GM12878 (cell line): ENCODE data around the gene KCTD8. TPM values are rescaled to one million over a fixed set of nuclear protein-coding genes. Genes with fewer than 3 reads are reported as not detected.

ENCODE experiments used
- ATAC-seq: fragments of 200-7000 bp; cut with Tn5 transposase; 3 replicates; pipeline ENCODE4 v1.9.1; 2020; ENCODE audit warnings: mild to moderate bottlenecking, moderate library complexity
- BruUV-seq: library from RNA; stranded (reverse); fragments of 400-500 nt; replicated peaks from 2 replicates; lab custom pipeline; 2021; lab: Mats Ljungman, UMichigan
- CTCF ChIA-PET: fragments of 300-600 bp; sonication (Branson Sonifier 250); formaldehyde crosslinking; extraction: SDS; loops from one replicate; lab custom pipeline; 2021; ENCODE audit warnings: inconsistent platforms; lab: Yijun Ruan, JAX
- POLR2A ChIA-PET: fragments of 350-600 bp; formaldehyde crosslinking; extraction: SDS; loops from one replicate; lab custom pipeline; 2021; ENCODE audit warnings: inconsistent platforms; lab: Charles Lee
- RAD21 ChIA-PET: fragments of 300-600 bp; sonication (Branson Sonifier 250); formaldehyde crosslinking; loops from one replicate; lab custom pipeline; 2023; ENCODE audit warnings: antibody characterized with exemption; ENCODE audit not compliant: unreplicated experiment; lab: Charles Lee
- SMC1A ChIA-PET: fragments of 300-600 bp; sonication (Branson Sonifier 250); formaldehyde crosslinking; loops from one replicate; lab custom pipeline; 2023; ENCODE audit not compliant: unreplicated experiment, uncharacterized antibody; lab: Charles Lee
- DNase-seq: peaks from one replicate; pipeline ENCODE4 v3.0.0-alpha.2; 2011; ENCODE audit warnings: low read depth, low spot score
- FAIRE-seq: peaks from 3 replicates; lab custom pipeline; 2011; peaks lifted over from hg19 to GRCh38; lab: Jason Lieb, UNC
- H2AFZ ChIP-seq: 2 replicates; pipeline ENCODE4 v1.6.0; 2011; ENCODE audit warnings: low read depth, low read length, control low read depth; ENCODE audit not compliant: control insufficient read depth
- H3K27ac ChIP-seq: 2 replicates; pipeline ENCODE4 v1.5.1; 2011; ENCODE audit warnings: control low read depth; ENCODE audit not compliant: control insufficient read depth, insufficient read depth
- H3K27me3 ChIP-seq, 2 experiments: replicated peaks in 1 of 2; 2 replicates each; pipeline versions ENCODE4 v1.6.0 to v1.6.1; 2011; ENCODE audit warnings: low read length in 1 of 2; ENCODE audit not compliant: control insufficient read depth in 2 of 2, insufficient read depth in 2 of 2
- H3K36me3 ChIP-seq, 2 experiments: 2 replicates each; pipeline ENCODE4 v1.5.1; 2011; ENCODE audit warnings: low read length in 1 of 2; ENCODE audit not compliant: control insufficient read depth in 2 of 2, insufficient read depth in 2 of 2
- H3K4me1 ChIP-seq: 2 replicates; pipeline ENCODE4 v1.6.1; 2011; ENCODE audit warnings: mild to moderate bottlenecking, low read length, moderate library complexity, mixed read lengths; ENCODE audit not compliant: control insufficient read depth, insufficient read depth
- H3K4me2 ChIP-seq: 2 replicates; pipeline ENCODE4 v1.6.0; 2011; ENCODE audit warnings: control low read depth; ENCODE audit not compliant: control insufficient read depth, insufficient read depth
- H3K4me3 ChIP-seq: fragments of 200-600 bp; sonication (generic); 2 replicates; pipeline ENCODE4 v1.5.1; 2016
- H3K79me2 ChIP-seq: 2 replicates; pipeline ENCODE4 v1.6.0; 2011; ENCODE audit warnings: low read length; ENCODE audit not compliant: control insufficient read depth, insufficient read depth
- H3K9ac ChIP-seq: 2 replicates; pipeline ENCODE4 v1.8.0; 2011; ENCODE audit warnings: low read length, control low read depth, mixed read lengths; ENCODE audit not compliant: control insufficient read depth, insufficient read depth
- H3K9me3 ChIP-seq: replicated peaks from 3 replicates; pipeline ENCODE4 v1.5.1; 2011; ENCODE audit warnings: mild to moderate bottlenecking, low read length; ENCODE audit not compliant: control insufficient read depth, insufficient read depth
- H4K20me1 ChIP-seq: 2 replicates; pipeline ENCODE4 v1.6.0; 2011; ENCODE audit not compliant: control insufficient read depth, insufficient read depth
- ATF7 ChIP-seq: fragments of 450-650 bp; IDR thresholded peaks from 2 replicates; pipeline ENCODE4 v1.6.1; 2016; ENCODE audit warnings: low read depth, mild to moderate bottlenecking
- BHLHE40 ChIP-seq, 2 experiments: fragments of 450-650 bp in 1 of 2; IDR thresholded peaks; 2 replicates each; pipeline ENCODE4 v1.6.1; 2011 to 2017; ENCODE audit warnings: low read depth in 2 of 2, borderline replicate concordance in 1 of 2, improper control_type of control experiment in 1 of 2, low read length in 1 of 2, mild to moderate bottlenecking in 1 of 2
- CEBPB ChIP-seq, 2 experiments: fragments of 150-350 bp in 1 of 2; IDR thresholded peaks; 2 replicates each; pipeline ENCODE4 v1.6.1; 2012 to 2014; ENCODE audit warnings: low read depth in 2 of 2, low read length in 2 of 2, borderline replicate concordance in 1 of 2, inconsistent platforms in 1 of 2
- ETV6 ChIP-seq, 2 experiments: fragments of 450-650 bp in 1 of 2; IDR thresholded peaks in 1 of 2; conservative IDR thresholded peaks in 1 of 2; 2 replicates each; pipeline ENCODE4 v1.6.1; 2014; ENCODE audit warnings: antibody characterized with exemption in 1 of 2, borderline replicate concordance in 1 of 2, low read depth in 1 of 2, mild to moderate bottlenecking in 1 of 2, moderate library complexity in 1 of 2
- HDAC2 ChIP-seq: fragments of 200-600 bp; sonication (generic); IDR thresholded peaks from 2 replicates; pipeline ENCODE4 v1.6.1; 2017
- RCOR1 ChIP-seq: conservative IDR thresholded peaks from 2 replicates; pipeline ENCODE4 v1.6.1; 2012; ENCODE audit warnings: low read depth, low read length, improper control_type of control experiment
- in situ Hi-C: fragments of 300-500 bp; cut with MboI; formaldehyde crosslinking; loops from 9 replicates; pipeline ENCODE4 v1.14.3; 2018; ENCODE audit warnings: mixed read lengths
- intact Hi-C: fragments of 100-400 bp; cut with micrococcal nuclease; formaldehyde crosslinking; loops from one replicate; pipeline ENCODE4 v1.14.2; 2022; ENCODE audit not compliant: unreplicated experiment
- polyA plus RNA-seq, 11 experiments: library from polyadenylated mRNA; depleted of rRNA in 4 of 11; unstranded in 6 of 11; stranded (reverse) in 5 of 11; fragments of >200 nt; fragmentation: Nextera tagmentation in 4 of 11; fragmentation: Illumina TruSeq in 1 of 11; extraction: Ambion mirVana in 4 of 11; extraction: Trizol in 1 of 11; gene quantifications; 1 replicate in 1 of 11; 2 replicates in 10 of 11; pipeline versions ENCODE4 v1.2.1 to v1.2.3, GENCODE V29; 2011 to 2016; ENCODE audit warnings: inconsistent platforms in 2 of 11, missing spikeins in 2 of 11, low read depth in 1 of 11
- total RNA-seq, 4 experiments: library from RNA; depleted of rRNA in 3 of 4; stranded (reverse); fragments of >200 nt in 3 of 4; fragmentation: Illumina TruSeq in 1 of 4; extraction: Trizol in 1 of 4; gene quantifications; 2 replicates each; pipeline versions ENCODE4 v1.2.1 to v1.2.3, GENCODE V29; 2013 to 2021
- TF ChIP-seq, protein P1 (sequence below): fragments of 450-650 bp; formaldehyde crosslinking; IDR thresholded peaks from 2 replicates; pipeline ENCODE4 v1.4.0; 2020; ENCODE audit warnings: mild to moderate bottlenecking, moderate library complexity
- TF ChIP-seq, protein P2 (sequence below): fragments of 450-650 bp; IDR thresholded peaks from 2 replicates; pipeline ENCODE4 v1.6.1; 2016; ENCODE audit warnings: mild to moderate bottlenecking
- TF ChIP-seq, protein P3 (sequence below): fragments of 450-650 bp; IDR thresholded peaks from 2 replicates; pipeline ENCODE4 v1.6.1; 2017; ENCODE audit warnings: borderline replicate concordance

Gene KCTD8
- total and polyA plus RNA-seq, 10 of the 15 experiments (the other 5 are each of a cell fraction or from before 2014, with no cell fraction given) = 0.06 TPM; not detected in 9

DNA sequence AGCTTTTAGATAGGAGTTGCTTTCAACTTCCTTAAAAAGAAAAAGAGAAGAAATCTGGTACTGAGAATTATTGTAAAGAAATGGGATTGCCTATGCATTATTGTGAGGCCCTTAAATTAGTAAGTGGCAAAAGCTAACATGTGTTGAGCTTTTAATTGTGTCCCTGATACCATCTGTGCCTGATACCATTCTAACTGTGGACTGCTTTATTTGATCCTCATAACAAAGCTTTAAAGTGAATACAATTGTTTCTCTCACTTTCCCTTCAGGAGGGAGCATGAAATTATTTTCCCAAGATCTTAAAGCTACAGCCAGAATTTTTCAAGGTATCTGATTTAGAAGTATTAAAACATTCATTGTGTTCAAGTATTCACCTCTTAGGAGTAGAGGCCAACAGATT lies 9.9 kb downstream of the KCTD8 start:
- intact Hi-C loops (no loop called here), in situ Hi-C loops (no loop called here)
- Histone ChIP-seq H3K4me3 (no peak overlapping the region), H3K4me1 (no peaks in the 10 kb centered on the region), H3K27me3 (no peaks in the 10 kb centered on the region), H3K4me2 (no peak overlapping the region), H2AFZ (no peak overlapping the region), H3K79me2 (no peaks in the 10 kb centered on the region), H3K9me3 (no peaks in the 10 kb centered on the region), H3K27ac (no peak overlapping the region), H3K36me3 (no peaks in the 10 kb centered on the region), H3K9ac (no peak overlapping the region), H4K20me1 (no peaks in the 10 kb centered on the region)
- ChIA-PET POLR2A (no interaction called here), CTCF (no interaction called here), RAD21 (no interaction called here), SMC1A (no interaction called here)
- no TSS peak for BruUV-seq
- no peak for DNase-seq
- no peak for ATAC-seq
- TF ChIP-seq, protein P1, sequence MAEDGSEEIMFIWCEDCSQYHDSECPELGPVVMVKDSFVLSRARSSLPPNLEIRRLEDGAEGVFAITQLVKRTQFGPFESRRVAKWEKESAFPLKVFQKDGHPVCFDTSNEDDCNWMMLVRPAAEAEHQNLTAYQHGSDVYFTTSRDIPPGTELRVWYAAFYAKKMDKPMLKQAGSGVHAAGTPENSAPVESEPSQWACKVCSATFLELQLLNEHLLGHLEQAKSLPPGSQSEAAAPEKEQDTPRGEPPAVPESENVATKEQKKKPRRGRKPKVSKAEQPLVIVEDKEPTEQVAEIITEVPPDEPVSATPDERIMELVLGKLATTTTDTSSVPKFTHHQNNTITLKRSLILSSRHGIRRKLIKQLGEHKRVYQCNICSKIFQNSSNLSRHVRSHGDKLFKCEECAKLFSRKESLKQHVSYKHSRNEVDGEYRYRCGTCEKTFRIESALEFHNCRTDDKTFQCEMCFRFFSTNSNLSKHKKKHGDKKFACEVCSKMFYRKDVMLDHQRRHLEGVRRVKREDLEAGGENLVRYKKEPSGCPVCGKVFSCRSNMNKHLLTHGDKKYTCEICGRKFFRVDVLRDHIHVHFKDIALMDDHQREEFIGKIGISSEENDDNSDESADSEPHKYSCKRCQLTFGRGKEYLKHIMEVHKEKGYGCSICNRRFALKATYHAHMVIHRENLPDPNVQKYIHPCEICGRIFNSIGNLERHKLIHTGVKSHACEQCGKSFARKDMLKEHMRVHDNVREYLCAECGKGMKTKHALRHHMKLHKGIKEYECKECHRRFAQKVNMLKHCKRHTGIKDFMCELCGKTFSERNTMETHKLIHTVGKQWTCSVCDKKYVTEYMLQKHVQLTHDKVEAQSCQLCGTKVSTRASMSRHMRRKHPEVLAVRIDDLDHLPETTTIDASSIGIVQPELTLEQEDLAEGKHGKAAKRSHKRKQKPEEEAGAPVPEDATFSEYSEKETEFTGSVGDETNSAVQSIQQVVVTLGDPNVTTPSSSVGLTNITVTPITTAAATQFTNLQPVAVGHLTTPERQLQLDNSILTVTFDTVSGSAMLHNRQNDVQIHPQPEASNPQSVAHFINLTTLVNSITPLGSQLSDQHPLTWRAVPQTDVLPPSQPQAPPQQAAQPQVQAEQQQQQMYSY (CRISPR knock-in tag) = no peak
- TF ChIP-seq ATF7 (no peak), CEBPB (IDR thresholded peaks at IDR 0.05; ENCODE audit: borderline replicate concordance in 1 of 2, low read depth in 2 of 2, low read length in 2 of 2) (no peak), BHLHE40 (IDR thresholded peaks at IDR 0.05; ENCODE audit: borderline replicate concordance in 1 of 2, low read depth in 2 of 2, low read length in 1 of 2) (no peak), RCOR1 (no peak), HDAC2 (no peak), ETV6 (conservative IDR thresholded peaks at IDR 0.05 in 1 of 2, IDR thresholded peaks at IDR 0.05 in 1 of 2; ENCODE audit: borderline replicate concordance in 1 of 2, low read depth in 1 of 2) (no peak)
- TF ChIP-seq, protein P2, sequence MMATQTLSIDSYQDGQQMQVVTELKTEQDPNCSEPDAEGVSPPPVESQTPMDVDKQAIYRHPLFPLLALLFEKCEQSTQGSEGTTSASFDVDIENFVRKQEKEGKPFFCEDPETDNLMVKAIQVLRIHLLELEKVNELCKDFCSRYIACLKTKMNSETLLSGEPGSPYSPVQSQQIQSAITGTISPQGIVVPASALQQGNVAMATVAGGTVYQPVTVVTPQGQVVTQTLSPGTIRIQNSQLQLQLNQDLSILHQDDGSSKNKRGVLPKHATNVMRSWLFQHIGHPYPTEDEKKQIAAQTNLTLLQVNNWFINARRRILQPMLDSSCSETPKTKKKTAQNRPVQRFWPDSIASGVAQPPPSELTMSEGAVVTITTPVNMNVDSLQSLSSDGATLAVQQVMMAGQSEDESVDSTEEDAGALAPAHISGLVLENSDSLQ = no peak
- TF ChIP-seq, protein P3, sequence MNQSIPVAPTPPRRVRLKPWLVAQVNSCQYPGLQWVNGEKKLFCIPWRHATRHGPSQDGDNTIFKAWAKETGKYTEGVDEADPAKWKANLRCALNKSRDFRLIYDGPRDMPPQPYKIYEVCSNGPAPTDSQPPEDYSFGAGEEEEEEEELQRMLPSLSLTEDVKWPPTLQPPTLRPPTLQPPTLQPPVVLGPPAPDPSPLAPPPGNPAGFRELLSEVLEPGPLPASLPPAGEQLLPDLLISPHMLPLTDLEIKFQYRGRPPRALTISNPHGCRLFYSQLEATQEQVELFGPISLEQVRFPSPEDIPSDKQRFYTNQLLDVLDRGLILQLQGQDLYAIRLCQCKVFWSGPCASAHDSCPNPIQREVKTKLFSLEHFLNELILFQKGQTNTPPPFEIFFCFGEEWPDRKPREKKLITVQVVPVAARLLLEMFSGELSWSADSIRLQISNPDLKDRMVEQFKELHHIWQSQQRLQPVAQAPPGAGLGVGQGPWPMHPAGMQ = no peak
- FAIRE-seq = no peak
